H9 (cell line): ENCODE results near the gene ETV6. TPM values are rescaled to one million over a fixed set of nuclear protein-coding genes. Genes with fewer than 3 reads are reported as not detected.

ENCODE experiments used
- DNase-seq: peaks from one replicate; pipeline ENCODE4 v3.0.0-alpha.2; 2017
- H2AFZ ChIP-seq: one replicate; pipeline ENCODE4 v1.6.1; 2013; ENCODE audit warnings: mild to moderate bottlenecking, low read length, control low read depth, moderate library complexity
- H2AK5ac ChIP-seq: 2 replicates; pipeline ENCODE4 v1.6.1; 2013; ENCODE audit warnings: low read length, control low read depth, mixed read lengths; ENCODE audit not compliant: insufficient read length
- H2BK120ac ChIP-seq: one replicate; pipeline ENCODE4 v1.6.1; 2013; ENCODE audit warnings: low read depth, mild to moderate bottlenecking, low read length, control low read depth, inconsistent platforms; ENCODE audit not compliant: poor library complexity, severe bottlenecking
- H2BK12ac ChIP-seq: 2 replicates; pipeline ENCODE4 v1.6.1; 2013; ENCODE audit warnings: low read length, control low read depth, mixed read lengths, low read depth; ENCODE audit not compliant: insufficient read length
- H2BK15ac ChIP-seq: 2 replicates; pipeline ENCODE4 v1.6.1; 2013; ENCODE audit warnings: low read depth, low read length, control low read depth
- H2BK20ac ChIP-seq: one replicate; pipeline ENCODE4 v1.6.1; 2013; ENCODE audit warnings: low read depth, mild to moderate bottlenecking, low read length, control low read depth, inconsistent platforms; ENCODE audit not compliant: poor library complexity, severe bottlenecking
- H2BK5ac ChIP-seq: 2 replicates; pipeline ENCODE4 v1.6.1; 2013; ENCODE audit warnings: low read length, control low read depth, mixed read lengths; ENCODE audit not compliant: insufficient read length
- H3K14ac ChIP-seq: 2 replicates; pipeline ENCODE4 v1.6.1; 2013; ENCODE audit warnings: low read length, control low read depth; ENCODE audit not compliant: insufficient read depth
- H3K18ac ChIP-seq: 2 replicates; pipeline ENCODE4 v1.6.1; 2013; ENCODE audit warnings: low read depth, mild to moderate bottlenecking, mixed read lengths, low read length, control low read depth; ENCODE audit not compliant: insufficient read length
- H3K23ac ChIP-seq: 2 replicates; pipeline ENCODE4 v1.6.1; 2013; ENCODE audit warnings: low read length, control low read depth, mixed read lengths, low read depth; ENCODE audit not compliant: insufficient read length
- H3K23me2 ChIP-seq: 2 replicates; pipeline ENCODE4 v1.6.1; 2013; ENCODE audit warnings: low read depth, mild to moderate bottlenecking, mixed read lengths, low read length, control low read depth; ENCODE audit not compliant: insufficient read length, poor library complexity, severe bottlenecking
- H3K27ac ChIP-seq: 2 replicates; pipeline ENCODE4 v1.5.1; 2013; ENCODE audit warnings: low read length, control low read depth, mixed read lengths, low read depth; ENCODE audit not compliant: insufficient read length
- H3K27me3 ChIP-seq: 2 replicates; pipeline ENCODE4 v1.6.1; 2013; ENCODE audit warnings: low read length, control low read depth, inconsistent platforms; ENCODE audit not compliant: insufficient read depth
- H3K4ac ChIP-seq: 2 replicates; pipeline ENCODE4 v1.6.1; 2013; ENCODE audit warnings: low read depth, mild to moderate bottlenecking, control low read depth, inconsistent platforms, low read length, moderate library complexity
- H3K4me1 ChIP-seq: 2 replicates; pipeline ENCODE4 v1.6.1; 2013; ENCODE audit warnings: low read length, control low read depth, inconsistent platforms; ENCODE audit not compliant: insufficient read depth
- H3K4me2 ChIP-seq: 2 replicates; pipeline ENCODE4 v1.6.1; 2013; ENCODE audit warnings: low read length, control low read depth, mixed read lengths; ENCODE audit not compliant: insufficient read length, insufficient read depth
- H3K56ac ChIP-seq: 2 replicates; pipeline ENCODE4 v1.6.1; 2013; ENCODE audit warnings: low read depth, mild to moderate bottlenecking, mixed read lengths, low read length, control low read depth; ENCODE audit not compliant: insufficient read length
- H3K79me1 ChIP-seq: 2 replicates; pipeline ENCODE4 v1.6.1; 2013; ENCODE audit warnings: low read depth, mild to moderate bottlenecking, moderate library complexity, low read length, control low read depth, inconsistent platforms; ENCODE audit not compliant: insufficient read depth, poor library complexity, severe bottlenecking
- H3K79me2 ChIP-seq: 2 replicates; pipeline ENCODE4 v1.6.1; 2013; ENCODE audit warnings: low read length, control low read depth, inconsistent platforms; ENCODE audit not compliant: insufficient read depth
- H3K9ac ChIP-seq: 2 replicates; pipeline ENCODE4 v1.6.1; 2013; ENCODE audit warnings: low read length, control low read depth, mixed read lengths; ENCODE audit not compliant: insufficient read length; ENCODE audit errors: extremely low read depth
- H3K9me3 ChIP-seq: one replicate; pipeline ENCODE4 v1.6.1; 2013; ENCODE audit warnings: low read depth, low read length, inconsistent platforms; ENCODE audit not compliant: control insufficient read depth
- H3T11ph ChIP-seq: one replicate; pipeline ENCODE4 v1.6.1; 2013; ENCODE audit warnings: mild to moderate bottlenecking, low read length, control low read depth, inconsistent platforms
- H4K20me1 ChIP-seq: one replicate; pipeline ENCODE4 v1.6.1; 2013; ENCODE audit not compliant: control insufficient read depth, insufficient read length, insufficient read depth
- H4K5ac ChIP-seq: 2 replicates; pipeline ENCODE4 v1.6.1; 2013; ENCODE audit warnings: low read depth, mild to moderate bottlenecking, mixed read lengths, low read length, control low read depth; ENCODE audit not compliant: insufficient read length
- H4K8ac ChIP-seq: replicated peaks from 2 replicates; pipeline ENCODE4 v1.6.1; 2013; ENCODE audit warnings: low read length, control low read depth, mixed read lengths, low read depth; ENCODE audit not compliant: insufficient read length
- H4K91ac ChIP-seq: 2 replicates; pipeline ENCODE4 v1.6.1; 2013; ENCODE audit warnings: low read depth, mild to moderate bottlenecking, moderate library complexity, mixed read lengths, low read length, control low read depth; ENCODE audit not compliant: insufficient read length
- H3K27ac Mint-ChIP-seq, 3 experiments: 2 replicates in 2 of 3; 3 replicates in 1 of 3; pipeline ENCODE4 v1.8.0; 2020 to 2021; ENCODE audit warnings: mixed read lengths in 3 of 3, mild to moderate bottlenecking in 1 of 3, moderate library complexity in 1 of 3
- H3K27me3 Mint-ChIP-seq: 2 replicates; pipeline ENCODE4 v1.8.0; 2021; ENCODE audit warnings: low read depth, mild to moderate bottlenecking, moderate library complexity, mixed read lengths
- H3K36me3 Mint-ChIP-seq, 3 experiments: 2 replicates in 2 of 3; 3 replicates in 1 of 3; pipeline ENCODE4 v1.8.0; 2020 to 2021; ENCODE audit warnings: low read depth in 3 of 3, mixed read lengths in 3 of 3; ENCODE audit not compliant: insufficient read depth in 1 of 3
- H3K4me1 Mint-ChIP-seq, 2 experiments: 2 replicates each; pipeline ENCODE4 v1.8.0; 2020; ENCODE audit warnings: mixed read lengths in 2 of 2
- H3K4me3 Mint-ChIP-seq, 2 experiments: 2 replicates in 1 of 2; 3 replicates in 1 of 2; pipeline ENCODE4 v1.8.0; 2020 to 2021; ENCODE audit warnings: mild to moderate bottlenecking in 2 of 2, mixed read lengths in 2 of 2, moderate library complexity in 1 of 2
- H3K9me3 Mint-ChIP-seq, 2 experiments: 2 replicates in 1 of 2; 3 replicates in 1 of 2; pipeline ENCODE4 v1.8.0; 2020; ENCODE audit warnings: mild to moderate bottlenecking in 2 of 2, mixed read lengths in 2 of 2, moderate library complexity in 1 of 2
- WGBS: extraction: QIAGEN DNeasy Blood & Tissue Kit; methylation state at CpG from one replicate; pipeline ENCODE4 v1.1.7; 2013; ENCODE audit warnings: missing lambda C conversion rate, low lambda C conversion rate, mixed read lengths; ENCODE audit not compliant: insufficient read length; ENCODE audit errors: extremely low coverage; 5-methylcytosine and 5-hydroxymethylcytosine counted together
- total RNA-seq: library from RNA; stranded (reverse); gene quantifications from 2 replicates; pipeline ENCODE4 v1.2.1, GENCODE V29; 2021
- TF ChIP-seq, protein P1 (sequence below): fragments of 200-600 bp; sonication (generic); conservative IDR thresholded peaks from 3 replicates; pipeline ENCODE4 v1.8.0; 2021; ENCODE audit warnings: antibody characterized with exemption, mild to moderate bottlenecking

The ETV6 gene
- total RNA-seq, 1 experiment from 2014 or later, result 28.7 TPM

DNA sequence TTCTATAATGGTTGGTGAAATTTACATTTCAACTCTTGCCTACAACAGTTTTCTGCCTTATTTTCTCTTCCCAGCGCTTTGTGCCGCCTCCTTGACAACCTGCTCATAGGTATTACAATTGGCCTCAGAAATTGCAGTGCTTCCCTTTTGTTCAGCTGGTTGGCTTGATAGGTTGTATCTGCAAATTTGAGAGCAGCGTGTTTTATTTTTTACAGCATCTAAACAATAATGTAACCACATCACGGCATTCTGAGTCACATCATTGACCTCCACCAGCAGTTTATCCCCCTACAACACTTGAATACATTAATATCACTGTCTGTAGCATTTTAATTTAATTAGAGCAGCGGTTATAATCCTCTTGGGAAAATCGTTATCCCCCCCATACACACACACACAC lies 99.4 kb downstream of the ETV6 start:
- Histone ChIP-seq H2BK5ac (no peak overlapping the region), H2AFZ (no peak overlapping the region), H3K18ac (no peak overlapping the region), H2AK5ac (no peak overlapping the region), H4K5ac (no peak overlapping the region), H3K79me2 (0 out of 2 replicates have a peak, but pooled peaks cover 2% of the 10 kb centered on the region), H3K23ac (no peak overlapping the region), H3T11ph (no peak overlapping the region), H3K23me2 (no peaks in the 10 kb centered on the region), H3K9me3 (no peaks in the 10 kb centered on the region), H3K27me3 (no peaks in the 10 kb centered on the region), H3K4ac (no peak overlapping the region), H3K9ac (no peak overlapping the region), H3K14ac (no peak overlapping the region), H4K91ac (no peak overlapping the region), H3K79me1 (no peaks in the 10 kb centered on the region), H3K4me2 (no peak overlapping the region), H4K8ac (no peak overlapping the region), H3K56ac (no peak overlapping the region), H4K20me1 (peaks cover 2% of the 10 kb centered on the region), H2BK120ac (no peak overlapping the region), H2BK15ac (no peak overlapping the region), H3K4me1 (peaks cover 23% of the 10 kb centered on the region), H2BK20ac (no peak overlapping the region), H3K27ac (no peak overlapping the region), H2BK12ac (no peak overlapping the region)
- Mint-ChIP-seq H3K27me3 (no peaks in the 10 kb centered on the region), H3K4me3 (no peak overlapping the region), H3K27ac (no peak overlapping the region), H3K36me3 (peaks cover 0 to 4% (median 2%) of the 10 kb centered on the region in 3 experiments; a peak in 1 of 7 replicates), H3K9me3 (no peaks in the 10 kb centered on the region), H3K4me1 (peaks cover 49 to 51% of the 10 kb centered on the region in 2 experiments)
- TF ChIP-seq, protein P1, sequence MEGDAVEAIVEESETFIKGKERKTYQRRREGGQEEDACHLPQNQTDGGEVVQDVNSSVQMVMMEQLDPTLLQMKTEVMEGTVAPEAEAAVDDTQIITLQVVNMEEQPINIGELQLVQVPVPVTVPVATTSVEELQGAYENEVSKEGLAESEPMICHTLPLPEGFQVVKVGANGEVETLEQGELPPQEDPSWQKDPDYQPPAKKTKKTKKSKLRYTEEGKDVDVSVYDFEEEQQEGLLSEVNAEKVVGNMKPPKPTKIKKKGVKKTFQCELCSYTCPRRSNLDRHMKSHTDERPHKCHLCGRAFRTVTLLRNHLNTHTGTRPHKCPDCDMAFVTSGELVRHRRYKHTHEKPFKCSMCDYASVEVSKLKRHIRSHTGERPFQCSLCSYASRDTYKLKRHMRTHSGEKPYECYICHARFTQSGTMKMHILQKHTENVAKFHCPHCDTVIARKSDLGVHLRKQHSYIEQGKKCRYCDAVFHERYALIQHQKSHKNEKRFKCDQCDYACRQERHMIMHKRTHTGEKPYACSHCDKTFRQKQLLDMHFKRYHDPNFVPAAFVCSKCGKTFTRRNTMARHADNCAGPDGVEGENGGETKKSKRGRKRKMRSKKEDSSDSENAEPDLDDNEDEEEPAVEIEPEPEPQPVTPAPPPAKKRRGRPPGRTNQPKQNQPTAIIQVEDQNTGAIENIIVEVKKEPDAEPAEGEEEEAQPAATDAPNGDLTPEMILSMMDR, result no peak
- WGBS, result no CpG with 5 or more reads among the region's 6 CpGs
- DNase-seq, result no peak
